IPS-NIHi11 (cell line): ENCODE data around the gene GHITM.

ENCODE experiments used
- DNase-seq: peaks from one replicate; pipeline ENCODE4 v3.0.0; 2012; ENCODE audit warnings: mixed read lengths, low spot score

Gene GHITM

DNA sequence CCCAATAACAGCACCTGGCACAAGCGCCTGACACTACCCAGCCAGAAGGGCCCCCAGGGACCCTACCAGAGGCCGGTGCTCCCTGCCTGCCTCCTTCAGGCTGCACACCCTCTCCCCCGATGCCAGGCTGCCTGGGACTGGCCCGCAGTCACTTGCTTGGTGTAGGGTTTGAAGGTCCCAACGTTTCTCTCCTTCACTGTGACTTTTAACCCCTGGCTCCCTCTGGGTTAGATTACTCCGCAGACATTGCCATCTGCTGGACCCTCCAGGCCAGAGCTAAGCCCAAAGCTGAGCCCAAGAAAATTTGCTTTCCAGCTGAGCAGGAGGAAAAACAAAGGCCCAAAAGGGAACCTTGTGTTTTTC lies 61.9 kb downstream of the GHITM start:
- DNase-seq = no peak

DNA sequence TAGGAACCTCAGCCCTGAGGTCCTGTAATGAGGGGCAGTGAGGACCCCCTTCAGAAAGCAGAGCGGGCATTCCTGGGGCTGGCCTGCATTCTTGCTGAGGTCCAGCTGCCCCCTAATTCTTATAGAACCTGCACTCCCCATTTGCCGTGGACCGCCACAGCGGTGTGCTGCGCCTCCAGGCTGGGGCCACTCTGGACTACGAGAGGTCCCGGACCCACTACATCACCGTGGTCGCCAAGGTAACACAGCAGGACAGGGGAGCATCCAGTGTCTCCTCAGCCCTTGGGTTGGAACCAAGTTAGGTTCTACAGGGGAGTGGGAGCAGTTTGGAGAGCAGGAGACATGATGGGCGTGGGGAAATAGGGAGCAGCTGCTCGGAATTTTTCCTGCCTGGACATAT lies 62.4 kb downstream of the GHITM start:
- no peak for DNase-seq

DNA sequence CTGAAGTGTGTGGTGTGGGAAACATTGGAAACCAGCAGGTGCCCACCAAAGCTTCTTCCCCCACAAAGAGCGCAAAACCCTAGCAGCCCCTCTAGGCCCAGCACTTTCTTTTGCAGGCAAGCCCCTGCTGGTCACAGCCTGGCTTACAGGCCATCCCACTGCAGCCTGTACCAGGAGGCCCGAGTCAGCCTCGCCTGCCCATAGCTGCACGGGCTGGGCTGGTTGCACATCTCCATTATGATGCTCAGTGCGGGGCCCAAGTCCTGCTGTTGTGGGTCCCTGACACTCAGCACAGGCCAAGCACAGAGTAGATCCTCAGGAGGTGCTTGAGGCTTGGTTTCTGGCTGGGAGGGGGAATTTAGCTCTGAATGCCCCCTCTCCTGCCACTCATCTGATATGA lies 63.0 kb downstream of the GHITM start:
- no peak for DNase-seq
